Urinary bladder (tissue), 4 donors: ENCODE data around the gene MAGI1. TPM values are rescaled to one million over a fixed set of nuclear protein-coding genes. Genes with fewer than 3 reads are reported as not detected.

Experiments
- DNase-seq: peaks from one replicate; pipeline ENCODE4 v3.0.0-alpha.2; 2015; ENCODE audit errors: extremely low spot score
- H3K27ac ChIP-seq: one replicate; pipeline ENCODE4 v1.5.1; 2013; ENCODE audit warnings: low read depth, mild to moderate bottlenecking, moderate library complexity
- H3K36me3 ChIP-seq: one replicate; pipeline ENCODE4 v1.6.1; 2013; ENCODE audit warnings: mild to moderate bottlenecking, moderate library complexity; ENCODE audit not compliant: insufficient read depth
- H3K4me1 ChIP-seq: one replicate; pipeline ENCODE4 v1.6.1; 2013; ENCODE audit warnings: mild to moderate bottlenecking, moderate library complexity; ENCODE audit not compliant: insufficient read depth
- H3K4me3 ChIP-seq: one replicate; pipeline ENCODE4 v1.5.1; 2013; ENCODE audit warnings: low read depth, low read length
- WGBS: extraction: QIAGEN DNeasy Blood & Tissue Kit; methylation state at CpG from one replicate; pipeline ENCODE4 v1.1.7; 2013; 5-methylcytosine and 5-hydroxymethylcytosine counted together
- polyA plus RNA-seq: library from polyadenylated mRNA; stranded (reverse); fragments of 200-250 nt; gene quantifications from one replicate; pipeline ENCODE4 v1.2.3, GENCODE V29; 2013
- total RNA-seq: library from RNA; depleted of rRNA; stranded (reverse); fragments of >200 nt; gene quantifications from one replicate; pipeline ENCODE4 v1.2.3, GENCODE V29; 2014
- donor health status: healthy with polysubstance abuse.
- donor health status: healthy.

MAGI1 gene
- total and polyA plus RNA-seq, 2 donors, result 9.7 to 46.7 TPM

GRCh38 chr3:66015841-66016240 is 22.9 kb downstream of the MAGI1 start:
- H3K36me3 ChIP-seq, result no peaks in the 10 kb centered on the region
- H3K27ac ChIP-seq, result no peak overlapping the region
- 89% methylated on average over 4 of the region's 4 CpGs for WGBS
- no peak overlapping the region for H3K4me3 ChIP-seq
- H3K4me1 ChIP-seq, result no peaks in the 10 kb centered on the region
- no peak for DNase-seq

- Histone ChIP-seq H3K4me1 (no peaks in the 10 kb centered on the region), H3K36me3 (no peaks in the 10 kb centered on the region), H3K27ac (no peak overlapping the region), H3K4me3 (no peak overlapping the region)
- 36% methylated on average over 2 of the region's 2 CpGs for WGBS
- no peak for DNase-seq
Observed at GRCh38 chr3:66014651-66015050, 24.1 kb downstream of the MAGI1 start.

GRCh38 chr3:66014056-66014455 is 24.7 kb downstream of the MAGI1 start:
- no peaks in the 10 kb centered on the region for H3K4me1 ChIP-seq
- no peaks in the 10 kb centered on the region for H3K36me3 ChIP-seq
- no peak overlapping the region for H3K27ac ChIP-seq
- DNase-seq, result no peak
- H3K4me3 ChIP-seq, result no peak overlapping the region
- 91% methylated on average over 2 of the region's 2 CpGs for WGBS

- 82% methylated on average over 2 of the region's 2 CpGs for WGBS
- H3K27ac ChIP-seq, result no peak overlapping the region
Observed at GRCh38 chr3:66012711-66013110, 26.0 kb downstream of the MAGI1 start.

GRCh38 chr3:66010739-66011655 is 27.7 kb downstream of the MAGI1 start:
- WGBS, result 77% methylated on average over 10 of the region's 10 CpGs
- DNase-seq, result no peak
- no peaks in the 10 kb centered on the region for H3K4me1 ChIP-seq
- H3K27ac ChIP-seq, result no peak overlapping the region
- no peak overlapping the region for H3K4me3 ChIP-seq
- no peaks in the 10 kb centered on the region for H3K36me3 ChIP-seq

More at GRCh38 chr3:66012711-66013110, 26.0 kb downstream of the MAGI1 start:
- no peak for DNase-seq
- Histone ChIP-seq H3K36me3 (no peaks in the 10 kb centered on the region), H3K4me1 (no peaks in the 10 kb centered on the region), H3K4me3 (no peak overlapping the region)

GRCh38 chr3:66010348-66010738 is 28.4 kb downstream of the MAGI1 start:
- H3K4me1 ChIP-seq, result no peaks in the 10 kb centered on the region
- H3K27ac ChIP-seq, result no peak overlapping the region
- DNase-seq, result no peak
- no peaks in the 10 kb centered on the region for H3K36me3 ChIP-seq
- no peak overlapping the region for H3K4me3 ChIP-seq
- WGBS, result 76% methylated on average over 4 of the region's 4 CpGs

GRCh38 chr3:66004244-66004643 is 34.5 kb downstream of the MAGI1 start:
- no peak for DNase-seq
- WGBS, result 81% methylated on average over 7 of the region's 7 CpGs
- Histone ChIP-seq H3K36me3 (no peaks in the 10 kb centered on the region), H3K4me3 (no peak overlapping the region), H3K4me1 (peaks cover 2% of the 10 kb centered on the region), H3K27ac (no peak overlapping the region)

GRCh38 chr3:66001626-66002025 is 37.1 kb downstream of the MAGI1 start:
- H3K4me1 ChIP-seq, result peaks cover 2% of the 10 kb centered on the region
- H3K4me3 ChIP-seq, result no peak overlapping the region
- H3K27ac ChIP-seq, result no peak overlapping the region
- DNase-seq, result no peak
- 75% methylated on average over 3 of the region's 3 CpGs for WGBS
- H3K36me3 ChIP-seq, result no peaks in the 10 kb centered on the region

- DNase-seq, result no peak
- H3K4me1 ChIP-seq, result peaks cover 2% of the 10 kb centered on the region
- H3K4me3 ChIP-seq, result no peak overlapping the region
- no peaks in the 10 kb centered on the region for H3K36me3 ChIP-seq
- no peak overlapping the region for H3K27ac ChIP-seq
Observed at GRCh38 chr3:66000506-66000905, 38.2 kb downstream of the MAGI1 start.

GRCh38 chr3:65999606-66000005 is 39.1 kb downstream of the MAGI1 start:
- Histone ChIP-seq H3K4me1 (peaks cover 2% of the 10 kb centered on the region), H3K27ac (no peak overlapping the region), H3K36me3 (no peaks in the 10 kb centered on the region), H3K4me3 (no peak overlapping the region)
- no peak for DNase-seq
- 89% methylated on average over 8 of the region's 8 CpGs for WGBS

- Histone ChIP-seq H3K4me3 (no peak overlapping the region), H3K27ac (no peak overlapping the region), H3K4me1 (peaks cover 2% of the 10 kb centered on the region), H3K36me3 (no peaks in the 10 kb centered on the region)
- 70% methylated on average over 11 of the region's 11 CpGs for WGBS
- no peak for DNase-seq
Observed at GRCh38 chr3:65996589-65996988, 42.1 kb downstream of the MAGI1 start.

- no peak overlapping the region for H3K27ac ChIP-seq
- 73% methylated on average over 6 of the region's 6 CpGs for whole genome bisulfite sequencing
- H3K36me3 ChIP-seq, result no peaks in the 10 kb centered on the region
- DNase-seq, result no peak
- H3K4me3 ChIP-seq, result no peak overlapping the region
- H3K4me1 ChIP-seq, result no peaks in the 10 kb centered on the region
Observed at GRCh38 chr3:65995515-65995914, 43.2 kb downstream of the MAGI1 start.

- no peak for DNase-seq
- 67% methylated on average over 4 of the region's 4 CpGs for WGBS
- no peak overlapping the region for H3K27ac ChIP-seq
- no peak overlapping the region for H3K4me3 ChIP-seq
- no peaks in the 10 kb centered on the region for H3K4me1 ChIP-seq
- H3K36me3 ChIP-seq, result no peaks in the 10 kb centered on the region
Observed at GRCh38 chr3:65995030-65995429, 43.7 kb downstream of the MAGI1 start.

GRCh38 chr3:65993134-65993900 is 45.4 kb downstream of the MAGI1 start:
- WGBS, result 99% methylated on average over 1 of the region's 1 CpG
- H3K4me1 ChIP-seq, result no peaks in the 10 kb centered on the region
- no peak for DNase-seq
- no peaks in the 10 kb centered on the region for H3K36me3 ChIP-seq
- H3K27ac ChIP-seq, result no peak overlapping the region
- H3K4me3 ChIP-seq, result no peak overlapping the region
